ENCODE results near the gene KRTAP3-3.

DNA sequence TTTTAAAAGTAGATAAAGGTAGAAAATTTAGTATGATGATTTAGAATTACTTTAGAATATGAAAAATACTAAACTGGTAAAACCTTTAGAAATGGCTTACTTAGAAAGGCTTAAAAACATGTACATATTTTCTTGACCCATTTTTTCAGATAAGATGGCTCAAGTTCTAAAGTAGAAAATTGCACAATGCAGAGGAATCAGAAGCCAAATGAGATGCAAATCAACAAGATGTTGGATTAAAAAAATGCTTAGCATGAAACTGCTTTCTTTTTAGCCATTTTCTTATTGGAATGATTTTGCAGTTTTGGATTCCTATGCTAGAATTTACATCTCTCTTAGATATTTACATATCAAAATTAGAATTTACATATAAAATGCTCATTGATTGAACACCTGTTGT, 16.5 kb upstream of the KRTAP3-3 start:
- TF ChIP-seq CTCF (IDR thresholded peaks at IDR 0.05; ENCODE audit: poor library complexity) (no peak), EZH2 (IDR thresholded peaks at IDR 0.05; ENCODE audit: borderline replicate concordance) (no peak), EZH2phosphoT487 (IDR thresholded peaks at IDR 0.05; ENCODE audit: low read depth, severe bottlenecking, unreplicated experiment) (no peak)
